Kidney (tissue), 14 donors: ENCODE results near the gene PLEKHA6. TPM values are rescaled to one million over a fixed set of nuclear protein-coding genes. Genes with fewer than 3 reads are reported as not detected.

Source experiments
- DNase-seq, 5 donors: peaks; one replicate each; pipeline ENCODE4 v3.0.0-alpha.2; 2013 to 2020
- FAIRE-seq: peaks from 2 replicates; lab custom pipeline; 2012; peaks lifted over from hg19 to GRCh38; lab: Jason Lieb, UNC
- H3K27ac ChIP-seq, 2 donors: one replicate each; pipeline ENCODE4 v1.7.0; 2013; ENCODE audit warnings: low read depth in 2 of 2, low read length in 2 of 2, inconsistent platforms in 1 of 2
- H3K27me3 ChIP-seq: one replicate; pipeline ENCODE4 v1.7.1; 2013; ENCODE audit warnings: low read length, inconsistent platforms; ENCODE audit not compliant: control insufficient read depth, insufficient read depth
- H3K36me3 ChIP-seq, 3 donors: one replicate each; pipeline versions ENCODE4 v1.7.0 to v1.7.1; 2013; ENCODE audit warnings: low read length in 3 of 3, control low read depth in 1 of 3, inconsistent platforms in 1 of 3; ENCODE audit not compliant: insufficient read depth in 3 of 3, control insufficient read depth in 2 of 3
- H3K4me1 ChIP-seq, 3 donors: one replicate each; pipeline versions ENCODE4 v1.7.0 to v1.7.1; 2013; ENCODE audit warnings: low read length in 3 of 3, inconsistent platforms in 1 of 3, low read depth in 1 of 3; ENCODE audit not compliant: control insufficient read depth in 2 of 3, insufficient read depth in 2 of 3
- H3K4me3 ChIP-seq, 3 donors: one replicate each; pipeline versions ENCODE4 v1.7.0 to v1.8.1; 2013; ENCODE audit warnings: low read length in 3 of 3, control low read depth in 1 of 3, inconsistent platforms in 1 of 3
- H3K9ac ChIP-seq, 3 donors: one replicate each; pipeline versions ENCODE4 v1.7.0 to v1.7.1; 2013; ENCODE audit warnings: low read length in 3 of 3, control low read depth in 1 of 3, inconsistent platforms in 1 of 3
- H3K9me3 ChIP-seq, 3 donors: one replicate each; pipeline versions ENCODE4 v1.7.0 to v1.7.1; 2013; ENCODE audit warnings: low read length in 3 of 3, control low read depth in 1 of 3, inconsistent platforms in 1 of 3; ENCODE audit not compliant: control insufficient read depth in 2 of 3, insufficient read depth in 1 of 3
- CTCF ChIP-seq: IDR thresholded peaks from 3 replicates; pipeline ENCODE4 v1.5.1; 2012; ENCODE audit warnings: mild to moderate bottlenecking, moderate library complexity, borderline replicate concordance; ENCODE audit not compliant: insufficient read depth; ENCODE audit errors: extremely low read depth
- intact Hi-C: fragments of 100-400 bp; cut with DNase I; formaldehyde crosslinking; loops from one replicate; pipeline ENCODE4 v1.11.1; 2022
- polyA plus RNA-seq: library from polyadenylated mRNA; stranded (reverse); fragments of 350-450 nt; fragmentation: Illumina TruSeq; extraction: RNeasy Lipid Tissue Mini Kit (QIAGEN cat#74804); gene quantifications from one replicate; pipeline ENCODE4 v1.2.3, GENCODE V29; 2014; ENCODE audit warnings: low read depth, low replicate concordance; ENCODE audit not compliant: insufficient read depth
- total RNA-seq: library from RNA; stranded (reverse); fragmentation: NEBNext Ultra II Directional; extraction: Animal tissue kit (Norgen Biotek cat#: 25700); gene quantifications from one replicate; pipeline ENCODE4 v1.2.1, GENCODE V29; 2021
- donor health status: control.
- donor health status: control.
- donor health status: control.
- donor health status: control.
- donor health status: control.
- donor health status: DM: yes; HTN: yes; CAD: no.
- donor health status: Normal renal cell carcinoma (clear cell type).

PLEKHA6 gene
- total and polyA plus RNA-seq, 2 donors from 2014 or later = 17.5 to 65.1 TPM

GRCh38 chr1:204230211-204230610, 129.5 kb downstream of the PLEKHA6 start:
- DNase-seq = no peak
- TF ChIP-seq CTCF = no peak
- Histone ChIP-seq H3K36me3 (peaks cover 5 to 52% (median 30%) of the 10 kb centered on the region in 3 donors), H3K4me3 (no peak overlapping the region), H3K9ac (no peak overlapping the region), H3K27ac (no peak overlapping the region), H3K27me3 (no peaks in the 10 kb centered on the region), H3K9me3 (no peaks in the 10 kb centered on the region), H3K4me1 (peaks cover 0 to 20% (median 19%) of the 10 kb centered on the region in 3 donors)
- no peak for FAIRE-seq
- intact Hi-C loops = no loop called here

- Histone ChIP-seq H3K27ac (no peak overlapping the region), H3K36me3 (peaks cover 5 to 50% (median 30%) of the 10 kb centered on the region in 3 donors), H3K4me3 (no peak overlapping the region), H3K27me3 (no peaks in the 10 kb centered on the region), H3K4me1 (peaks cover 0 to 20% (median 19%) of the 10 kb centered on the region in 3 donors), H3K9me3 (no peaks in the 10 kb centered on the region), H3K9ac (no peak overlapping the region)
- intact Hi-C loops = no loop called here
- FAIRE-seq (no peak), DNase-seq (no peak)
- no peak for TF ChIP-seq CTCF
These were observed 130.8 kb downstream of the PLEKHA6 start for GRCh38 chr1:204228896-204229295.

GRCh38 chr1:204227996-204228785, 131.5 kb downstream of the PLEKHA6 start:
- Histone ChIP-seq H3K4me3 (no peak overlapping the region), H3K4me1 (peaks cover 0 to 20% (median 19%) of the 10 kb centered on the region in 3 donors), H3K9me3 (no peaks in the 10 kb centered on the region), H3K27me3 (no peaks in the 10 kb centered on the region), H3K9ac (no peak overlapping the region), H3K27ac (no peak overlapping the region), H3K36me3 (peaks cover 5 to 46% (median 32%) of the 10 kb centered on the region in 3 donors)
- intact Hi-C loops = no loop called here
- no peak for TF ChIP-seq CTCF
- FAIRE-seq (no peak), DNase-seq (no peak)
